HCT116 (cell line): ENCODE results near the gene FTCDNL1. TPM values are rescaled to one million over a fixed set of nuclear protein-coding genes. Genes with fewer than 3 reads are reported as not detected.

Experiments
- ATAC-seq: fragments of 200-7000 bp; cut with Tn5 transposase; 2 replicates; pipeline ENCODE4 v1.9.1; 2020; ENCODE audit warnings: mild to moderate bottlenecking, moderate library complexity
- BruUV-seq: library from RNA; stranded (reverse); fragments of 400-500 nt; replicated peaks from 2 replicates; lab custom pipeline; 2021; lab: Mats Ljungman, UMichigan
- CTCF ChIA-PET: fragments of 300-600 bp; sonication (Branson Sonifier 250); formaldehyde crosslinking; loops from one replicate; lab custom pipeline; 2021; ENCODE audit warnings: antibody characterized with exemption; lab: Charles Lee
- POLR2A ChIA-PET: fragments of 300-600, 350-600 bp; sonication (Branson Sonifier 250); formaldehyde crosslinking; loops from one replicate; lab custom pipeline; 2021; ENCODE audit warnings: antibody characterized with exemption; lab: Charles Lee
- RAD21 ChIA-PET, 2 experiments: fragments of 300-600 bp; sonication (Branson Sonifier 250); formaldehyde crosslinking; loops; one replicate each; lab custom pipeline; 2023; ENCODE audit warnings: low total read pairs in 2 of 2; ENCODE audit not compliant: uncharacterized antibody in 2 of 2, unreplicated experiment in 2 of 2, low non-redundant PET in 1 of 2; lab: Charles Lee
- DNase-seq: peaks from one replicate; pipeline ENCODE4 v3.0.0-alpha.2; 2010; ENCODE audit warnings: low read depth, low spot score
- H2AFZ ChIP-seq: fragments of 200-600 bp; shearing (Covaris generic), sonication (generic); 2 replicates; pipeline ENCODE4 v1.6.1; 2017; ENCODE audit warnings: low read depth, mixed run types, mixed read lengths, antibody characterized with exemption, low read length; ENCODE audit not compliant: poor library complexity, severe bottlenecking
- H3K27ac ChIP-seq: 2 replicates; pipeline ENCODE4 v1.5.1; 2012; ENCODE audit warnings: low read depth, low read length
- H3K27me3 ChIP-seq: fragments of 200-600 bp; sonication (generic); 2 replicates; pipeline ENCODE4 v1.6.1; 2016; ENCODE audit warnings: mixed run types, low read length, mixed read lengths; ENCODE audit not compliant: insufficient read depth
- H3K36me3 ChIP-seq, 2 experiments: fragments of 200-500 bp in 1 of 2; fragments of 200-600 bp in 1 of 2; sonication (Bioruptor generic) in 1 of 2; sonication (generic) in 1 of 2; 2 replicates each; pipeline versions ENCODE4 v1.5.1 to v1.6.1; 2014 to 2016; ENCODE audit warnings: low read length in 2 of 2, inconsistent platforms in 1 of 2, mixed read lengths in 1 of 2, mixed run types in 1 of 2; ENCODE audit not compliant: insufficient read depth in 2 of 2, control insufficient read depth in 1 of 2
- H3K4me1 ChIP-seq, 2 experiments: fragments of 200-600 bp in 1 of 2; sonication (generic) in 1 of 2; 2 replicates each; pipeline versions ENCODE4 v1.5.1 to v1.6.1; 2012 to 2017; ENCODE audit warnings: low read length in 2 of 2, inconsistent platforms in 1 of 2, mild to moderate bottlenecking in 1 of 2, mixed read lengths in 1 of 2, mixed run types in 1 of 2, moderate library complexity in 1 of 2; ENCODE audit not compliant: insufficient read depth in 2 of 2, control insufficient read depth in 1 of 2
- H3K4me2 ChIP-seq: fragments of 200-600 bp; sonication (generic); 2 replicates; pipeline ENCODE4 v1.6.1; 2017; ENCODE audit warnings: mixed run types, low read length, mixed read lengths
- H3K4me3 ChIP-seq, 2 experiments: fragments of 200-600 bp in 1 of 2; sonication (generic) in 1 of 2; replicated peaks in 1 of 2; 2 replicates each; pipeline ENCODE4 v1.5.1; 2011 to 2016; ENCODE audit warnings: low read length in 2 of 2, control low read depth in 1 of 2, low read depth in 1 of 2, mild to moderate bottlenecking in 1 of 2, mixed read lengths in 1 of 2, mixed run types in 1 of 2
- H3K79me2 ChIP-seq: fragments of 200-600 bp; sonication (generic); 2 replicates; pipeline ENCODE4 v1.6.1; 2017; ENCODE audit warnings: mild to moderate bottlenecking, mixed run types, low read length, moderate library complexity, mixed read lengths; ENCODE audit not compliant: insufficient read depth
- H3K9ac ChIP-seq: fragments of 200-600 bp; sonication (generic); 2 replicates; pipeline ENCODE4 v1.6.1; 2016; ENCODE audit warnings: low read length, mixed read lengths
- H3K9me2 ChIP-seq: fragments of 200-600 bp; sonication (generic), shearing (Covaris generic); 2 replicates; pipeline ENCODE4 v1.6.1; 2017; ENCODE audit warnings: mixed run types, mild to moderate bottlenecking, moderate library complexity; ENCODE audit not compliant: insufficient read depth
- H3K9me3 ChIP-seq, 2 experiments: fragments of 200-500 bp in 1 of 2; fragments of 200-600 bp in 1 of 2; sonication (Bioruptor generic) in 1 of 2; sonication (generic) in 1 of 2; 2 replicates each; pipeline ENCODE4 v1.6.1; 2014 to 2017; ENCODE audit warnings: low read length in 2 of 2, mixed read lengths in 2 of 2, inconsistent platforms in 1 of 2, low read depth in 1 of 2, mild to moderate bottlenecking in 1 of 2, mixed run types in 1 of 2, moderate library complexity in 1 of 2; ENCODE audit not compliant: control insufficient read depth in 1 of 2, insufficient read depth in 1 of 2
- H4K20me1 ChIP-seq: fragments of 200-600 bp; sonication (generic), shearing (Covaris generic); 2 replicates; pipeline ENCODE4 v1.6.1; 2017; ENCODE audit warnings: mixed run types, mild to moderate bottlenecking, moderate library complexity; ENCODE audit not compliant: insufficient read depth
- CBX3 ChIP-seq: IDR thresholded peaks from 2 replicates; pipeline ENCODE4 v1.6.1; 2012; ENCODE audit warnings: low read depth
- CEBPB ChIP-seq: IDR thresholded peaks from 2 replicates; pipeline ENCODE4 v1.6.1; 2012; ENCODE audit warnings: low read depth
- EGR1 ChIP-seq: IDR thresholded peaks from 2 replicates; pipeline ENCODE4 v1.6.1; 2012; ENCODE audit warnings: low read depth
- ELF1 ChIP-seq: IDR thresholded peaks from 2 replicates; pipeline ENCODE4 v1.6.1; 2012; ENCODE audit warnings: low read depth, borderline replicate concordance
- EZH2 ChIP-seq: fragments of 200-600 bp; sonication (generic); IDR thresholded peaks from 2 replicates; pipeline ENCODE4 v1.6.1; 2017; ENCODE audit warnings: antibody characterized with exemption, mixed run types
- EZH2phosphoT487 ChIP-seq: fragments of 200-600 bp; IDR thresholded peaks from 2 replicates; pipeline ENCODE4 v1.6.1; 2018; ENCODE audit warnings: antibody characterized with exemption, borderline replicate concordance
- FOSL1 ChIP-seq: IDR thresholded peaks from 2 replicates; pipeline ENCODE4 v1.6.1; 2012; ENCODE audit warnings: low read depth
- JUND ChIP-seq: IDR thresholded peaks from 2 replicates; pipeline ENCODE4 v1.6.1; 2012
- POLR2A ChIP-seq: IDR thresholded peaks from 2 replicates; pipeline ENCODE4 v1.7.0; 2011; ENCODE audit warnings: borderline replicate concordance; ENCODE audit not compliant: insufficient read depth, insufficient read length; ENCODE audit errors: extremely low read depth
- RAD21 ChIP-seq: IDR thresholded peaks from 2 replicates; pipeline ENCODE4 v1.6.1; 2012; ENCODE audit warnings: low read depth, mild to moderate bottlenecking
- SIN3A ChIP-seq: IDR thresholded peaks from 2 replicates; pipeline ENCODE4 v1.6.1; 2012; ENCODE audit warnings: low read depth
- YY1 ChIP-seq: IDR thresholded peaks from 2 replicates; pipeline ENCODE4 v1.6.1; 2011; ENCODE audit warnings: low read length, low read depth, moderate library complexity, mild to moderate bottlenecking; ENCODE audit not compliant: insufficient replicate concordance; ENCODE audit errors: extremely low read depth
- ZNF274 ChIP-seq: fragments of 200-500 bp; sonication (Bioruptor generic); IDR thresholded peaks from 2 replicates; pipeline ENCODE4 v1.6.1; 2014; ENCODE audit warnings: mild to moderate bottlenecking, low read depth, low read length, inconsistent platforms
- intact Hi-C: fragments of 100-400 bp; cut with micrococcal nuclease; formaldehyde crosslinking; loops from 2 replicates; pipeline ENCODE4 v1.10.0; 2022
- total RNA-seq: library from RNA; stranded (reverse); gene quantifications from one replicate; pipeline ENCODE4 v1.2.1, GENCODE V29; 2021; ENCODE audit not compliant: unreplicated experiment
- TF ChIP-seq, protein P1 (sequence below): IDR thresholded peaks from 2 replicates; pipeline ENCODE4 v1.6.1; 2012
- TF ChIP-seq, protein P2 (sequence below): IDR thresholded peaks from 2 replicates; pipeline ENCODE4 v1.6.1; 2011; ENCODE audit warnings: mild to moderate bottlenecking, low read length, moderate library complexity; ENCODE audit not compliant: insufficient replicate concordance; ENCODE audit errors: extremely low read depth

Gene FTCDNL1
- total RNA-seq, 1 experiment from 2014 or later = 2.6 TPM

DNA sequence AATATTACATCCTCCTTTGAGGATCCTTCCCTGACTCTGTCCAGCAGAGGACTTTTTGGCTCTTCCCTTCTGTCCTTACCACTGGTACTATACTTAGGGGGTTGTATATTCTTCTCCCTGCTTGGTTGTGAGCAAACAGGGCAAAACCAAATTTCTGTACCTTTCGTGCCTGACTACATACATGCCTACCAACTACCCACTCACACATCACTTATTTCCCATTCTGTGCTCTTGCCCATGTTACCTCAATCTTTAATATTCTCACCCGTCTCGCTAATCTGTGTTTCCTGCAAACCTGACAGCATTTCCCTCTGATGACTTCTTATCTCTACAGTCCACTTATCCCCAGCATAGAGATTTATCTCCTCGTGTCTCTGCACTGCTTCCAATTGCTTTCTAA, 58.6 kb downstream of the FTCDNL1 start:
- Histone ChIP-seq H3K9me2 (no peaks in the 10 kb centered on the region), H3K4me3 (no peak overlapping the region), H3K4me2 (no peak overlapping the region), H2AFZ (no peak overlapping the region), H4K20me1 (no peaks in the 10 kb centered on the region), H3K4me1 (no peaks in the 10 kb centered on the region), H3K36me3 (no peaks in the 10 kb centered on the region), H3K9ac (no peak overlapping the region), H3K27me3 (no peaks in the 10 kb centered on the region), H3K27ac (no peak overlapping the region), H3K9me3 (no peaks in the 10 kb centered on the region), H3K79me2 (no peaks in the 10 kb centered on the region)
- RAD21 ChIA-PET = no interaction called here
- POLR2A ChIA-PET = no interaction called here
- no peak for DNase-seq
- ATAC-seq = no peak
- intact Hi-C loops = no loop called here
- CTCF ChIA-PET = no interaction called here
- no TSS peak for BruUV-seq
- TF ChIP-seq SIN3A = no peak
- TF ChIP-seq ELF1 = no peak
- TF ChIP-seq, protein P1, sequence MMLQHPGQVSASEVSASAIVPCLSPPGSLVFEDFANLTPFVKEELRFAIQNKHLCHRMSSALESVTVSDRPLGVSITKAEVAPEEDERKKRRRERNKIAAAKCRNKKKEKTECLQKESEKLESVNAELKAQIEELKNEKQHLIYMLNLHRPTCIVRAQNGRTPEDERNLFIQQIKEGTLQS = no peak
- TF ChIP-seq EZH2phosphoT487 = no peak
- no peak for TF ChIP-seq CEBPB
- TF ChIP-seq POLR2A = no peak
- TF ChIP-seq CBX3 = no peak
- TF ChIP-seq RAD21 = no peak
- no peak for TF ChIP-seq EGR1

DNA sequence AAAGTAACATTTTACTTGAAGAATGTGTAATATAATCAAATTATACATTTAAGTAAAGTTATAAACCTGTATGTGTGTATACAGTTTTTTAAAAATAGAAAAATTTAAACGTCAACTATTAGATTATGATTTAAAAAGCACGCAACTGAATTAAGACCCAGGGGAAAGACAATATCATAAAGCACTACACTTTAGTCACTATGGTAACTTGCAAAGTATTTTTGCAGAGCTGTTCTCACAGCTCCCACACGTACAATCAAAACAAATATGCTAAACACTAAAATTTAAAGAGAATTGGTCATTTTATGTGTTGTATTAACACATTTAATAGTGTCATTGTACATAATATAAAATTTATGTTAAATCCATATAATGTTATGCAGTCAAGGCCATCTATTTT, 59.7 kb downstream of the FTCDNL1 start:
- POLR2A ChIA-PET = no interaction called here
- no peak for TF ChIP-seq FOSL1
- no peak for TF ChIP-seq ELF1
- TF ChIP-seq EGR1 = no peak
- no peak for TF ChIP-seq POLR2A
- TF ChIP-seq, protein P1 = no peak
- no peak for TF ChIP-seq YY1
- no peak for TF ChIP-seq CEBPB
- TF ChIP-seq JUND = no peak
- TF ChIP-seq EZH2 = no peak
- TF ChIP-seq EZH2phosphoT487 = no peak
- no peak for TF ChIP-seq ZNF274
- TF ChIP-seq, protein P2, sequence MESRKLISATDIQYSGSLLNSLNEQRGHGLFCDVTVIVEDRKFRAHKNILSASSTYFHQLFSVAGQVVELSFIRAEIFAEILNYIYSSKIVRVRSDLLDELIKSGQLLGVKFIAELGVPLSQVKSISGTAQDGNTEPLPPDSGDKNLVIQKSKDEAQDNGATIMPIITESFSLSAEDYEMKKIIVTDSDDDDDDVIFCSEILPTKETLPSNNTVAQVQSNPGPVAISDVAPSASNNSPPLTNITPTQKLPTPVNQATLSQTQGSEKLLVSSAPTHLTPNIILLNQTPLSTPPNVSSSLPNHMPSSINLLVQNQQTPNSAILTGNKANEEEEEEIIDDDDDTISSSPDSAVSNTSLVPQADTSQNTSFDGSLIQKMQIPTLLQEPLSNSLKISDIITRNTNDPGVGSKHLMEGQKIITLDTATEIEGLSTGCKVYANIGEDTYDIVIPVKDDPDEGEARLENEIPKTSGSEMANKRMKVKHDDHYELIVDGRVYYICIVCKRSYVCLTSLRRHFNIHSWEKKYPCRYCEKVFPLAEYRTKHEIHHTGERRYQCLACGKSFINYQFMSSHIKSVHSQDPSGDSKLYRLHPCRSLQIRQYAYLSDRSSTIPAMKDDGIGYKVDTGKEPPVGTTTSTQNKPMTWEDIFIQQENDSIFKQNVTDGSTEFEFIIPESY = no peak
- no peaks in the 10 kb centered on the region for H3K79me2 ChIP-seq
- CTCF ChIA-PET = no interaction called here
- no peak overlapping the region for H2AFZ ChIP-seq
- H3K4me1 ChIP-seq = no peaks in the 10 kb centered on the region
- RAD21 ChIA-PET = no interaction called here
- DNase-seq (no peak), ATAC-seq (no peak)
- H3K9me2 ChIP-seq = no peaks in the 10 kb centered on the region
- H3K27me3 ChIP-seq = no peaks in the 10 kb centered on the region
- no TSS peak for BruUV-seq
- no peak overlapping the region for H3K27ac ChIP-seq
- no peak overlapping the region for H3K9ac ChIP-seq
- no peaks in the 10 kb centered on the region for H4K20me1 ChIP-seq
- intact Hi-C loops = no loop called here
- no peaks in the 10 kb centered on the region for H3K36me3 ChIP-seq
- H3K4me3 ChIP-seq = no peak overlapping the region
- H3K9me3 ChIP-seq = no peaks in the 10 kb centered on the region
- no peak overlapping the region for H3K4me2 ChIP-seq
